Measurements from ENCODE around the gene MCM9.

- TF ChIP-seq EZH2 (IDR thresholded peaks at IDR 0.05; ENCODE audit: borderline replicate concordance, insufficient read depth, low read depth, low read length, poor library complexity, severe bottlenecking), result no peak
- no peak for TF ChIP-seq CTCF (IDR thresholded peaks at IDR 0.05)
Measured at GRCh38 chr6:118952683-118953082, 17.7 kb upstream of the MCM9 start.
